ENCODE results near the gene BAG3. TPM values are rescaled to one million over a fixed set of nuclear protein-coding genes. Genes with fewer than 3 reads are reported as not detected.

Gene BAG3
- total and polyA plus RNA-seq, 2 experiments from 2014 or later: 20.0 to 88.2 TPM

- 71 to 74% methylated on average over 10 of the region's 10 CpGs for WGBS, 2 experiments (ENCODE audit: low coverage in 1 of 2, low lambda C conversion rate in 2 of 2, missing lambda C conversion rate in 2 of 2)
- H3K9me2 ChIP-seq (ENCODE audit: insufficient read depth): no peaks in the 10 kb centered on the region
- peak; percentile 72 for DNase-seq
Observed at GRCh38 chr10:119620241-119621077, 30.7 kb upstream of the BAG3 start.

GRCh38 chr10:119621078-119621384, 30.1 kb upstream of the BAG3 start:
- DNase-seq: no peak
- Histone ChIP-seq H3K9me3 (ENCODE audit: low read depth) (no peaks in the 10 kb centered on the region), H3K9ac (no peak overlapping the region), H3K4me2 (ENCODE audit: unreplicated experiment) (no peak overlapping the region), H3K27me3 (replicated peaks; ENCODE audit: insufficient read depth) (no peaks in the 10 kb centered on the region), H3K9me2 (ENCODE audit: insufficient read depth) (no peaks in the 10 kb centered on the region), H3K79me2 (ENCODE audit: insufficient read depth) (no peaks in the 10 kb centered on the region), H2AFZ (peak overlapping the region; percentile 50), H3K4me3 (no peak overlapping the region), H3K4me1 (ENCODE audit: insufficient read depth) (peaks cover 15% of the 10 kb centered on the region), H3F3A (ENCODE audit: insufficient read depth) (0 out of 2 replicates have a peak, but pooled peaks cover 14% of the 10 kb centered on the region), H4K20me1 (ENCODE audit: insufficient read depth) (no peaks in the 10 kb centered on the region), H3K36me3 (ENCODE audit: low read depth) (no peaks in the 10 kb centered on the region), H3K27ac (0 out of 2 replicates have a peak overlapping the region, but pooled peaks have one; percentile 16)
- in situ Hi-C loops (cut with MboI): no loop called here
- no peak for TF ChIP-seq EZH2 (IDR thresholded peaks at IDR 0.05; ENCODE audit: insufficient read depth, poor library complexity, severe bottlenecking)
- TF ChIP-seq EZH2phosphoT487 (IDR thresholded peaks at IDR 0.05; ENCODE audit: insufficient read depth, low read depth): no peak
- 82 to 85% methylated on average over 3 of the region's 3 CpGs for WGBS, 2 experiments (ENCODE audit: low coverage in 1 of 2, low lambda C conversion rate in 2 of 2, missing lambda C conversion rate in 2 of 2)

More at GRCh38 chr10:119620241-119621077, 30.7 kb upstream of the BAG3 start:
- in situ Hi-C loops (cut with MboI): no loop called here
- Histone ChIP-seq H3K27me3 (replicated peaks; ENCODE audit: insufficient read depth) (no peaks in the 10 kb centered on the region), H4K20me1 (ENCODE audit: insufficient read depth) (no peaks in the 10 kb centered on the region), H3F3A (ENCODE audit: insufficient read depth) (0 out of 2 replicates have a peak, but pooled peaks cover 14% of the 10 kb centered on the region), H3K4me3 (no peak overlapping the region), H3K4me2 (ENCODE audit: unreplicated experiment) (peak overlapping the region; percentile 30), H3K4me1 (ENCODE audit: insufficient read depth) (peaks cover 15% of the 10 kb centered on the region), H3K27ac (peak overlapping the region; percentile 16), H3K36me3 (ENCODE audit: low read depth) (no peaks in the 10 kb centered on the region), H3K9ac (no peak overlapping the region), H2AFZ (peak overlapping the region; percentile 50), H3K79me2 (ENCODE audit: insufficient read depth) (no peaks in the 10 kb centered on the region), H3K9me3 (ENCODE audit: low read depth) (no peaks in the 10 kb centered on the region)
- TF ChIP-seq EZH2 (IDR thresholded peaks at IDR 0.05; ENCODE audit: insufficient read depth, poor library complexity, severe bottlenecking) (no peak), EZH2phosphoT487 (IDR thresholded peaks at IDR 0.05; ENCODE audit: insufficient read depth, low read depth) (no peak)

- Histone ChIP-seq H2AFZ (no peak overlapping the region), H3K27ac (no peak overlapping the region), H3K9me2 (ENCODE audit: insufficient read depth) (no peaks in the 10 kb centered on the region), H3K27me3 (replicated peaks; ENCODE audit: insufficient read depth) (no peaks in the 10 kb centered on the region), H3K4me2 (ENCODE audit: unreplicated experiment) (no peak overlapping the region), H3K4me1 (ENCODE audit: insufficient read depth) (peaks cover 2% of the 10 kb centered on the region; the same call in 1 of the 2 replicates), H3K4me3 (no peak overlapping the region), H3F3A (ENCODE audit: insufficient read depth) (0 out of 2 replicates have a peak, but pooled peaks cover 5% of the 10 kb centered on the region), H3K79me2 (ENCODE audit: insufficient read depth) (no peaks in the 10 kb centered on the region), H4K20me1 (ENCODE audit: insufficient read depth) (no peaks in the 10 kb centered on the region), H3K9ac (no peak overlapping the region), H3K36me3 (ENCODE audit: low read depth) (no peaks in the 10 kb centered on the region), H3K9me3 (ENCODE audit: low read depth) (no peaks in the 10 kb centered on the region)
- no peak for TF ChIP-seq EZH2 (IDR thresholded peaks at IDR 0.05; ENCODE audit: insufficient read depth, poor library complexity, severe bottlenecking)
- TF ChIP-seq EZH2phosphoT487 (IDR thresholded peaks at IDR 0.05; ENCODE audit: insufficient read depth, low read depth): no peak
- no peak for DNase-seq
- in situ Hi-C loops (cut with MboI): no loop called here
- 88 to 91% methylated on average over 6 of the region's 6 CpGs for WGBS, 2 experiments (ENCODE audit: low coverage in 1 of 2, low lambda C conversion rate in 2 of 2, missing lambda C conversion rate in 2 of 2)
Observed at GRCh38 chr10:119625570-119626280, 25.5 kb upstream of the BAG3 start.

- DNase-seq: no peak
- TF ChIP-seq EZH2 (IDR thresholded peaks at IDR 0.05; ENCODE audit: insufficient read depth, poor library complexity, severe bottlenecking) (no peak), EZH2phosphoT487 (IDR thresholded peaks at IDR 0.05; ENCODE audit: insufficient read depth, low read depth) (no peak)
- Histone ChIP-seq H3K36me3 (ENCODE audit: low read depth) (no peaks in the 10 kb centered on the region), H2AFZ (no peak overlapping the region), H3K9me3 (ENCODE audit: low read depth) (no peaks in the 10 kb centered on the region), H3F3A (ENCODE audit: insufficient read depth) (peaks cover 5% of the 10 kb centered on the region; the same call in 1 of the 2 replicates), H3K27ac (no peak overlapping the region), H3K4me2 (ENCODE audit: unreplicated experiment) (no peak overlapping the region), H3K27me3 (replicated peaks; ENCODE audit: insufficient read depth) (no peaks in the 10 kb centered on the region), H3K9ac (no peak overlapping the region), H3K4me3 (no peak overlapping the region), H3K79me2 (ENCODE audit: insufficient read depth) (no peaks in the 10 kb centered on the region), H3K9me2 (ENCODE audit: insufficient read depth) (no peaks in the 10 kb centered on the region), H3K4me1 (ENCODE audit: insufficient read depth) (no peaks in the 10 kb centered on the region), H4K20me1 (ENCODE audit: insufficient read depth) (no peaks in the 10 kb centered on the region)
- in situ Hi-C loops (cut with MboI): no loop called here
- 81% methylated on average over 5 of the region's 5 CpGs for WGBS, 2 experiments (ENCODE audit: low coverage in 1 of 2, low lambda C conversion rate in 2 of 2, missing lambda C conversion rate in 2 of 2)
Observed at GRCh38 chr10:119630300-119630699, 20.9 kb upstream of the BAG3 start.
